Hepatocyte (in vitro differentiated cells): Measurements from ENCODE around the gene NLRX1. TPM values are rescaled to one million over a fixed set of nuclear protein-coding genes. Genes with fewer than 3 reads are reported as not detected.
A peak's percentile ranks its signal among the peaks of the same experiment; 100 is the strongest.

ENCODE experiments used
- DNase-seq: peaks from one replicate; pipeline ENCODE4 v3.0.0-alpha.2; 2016; ENCODE audit warnings: low spot score
- H2AFZ ChIP-seq: fragments of 200-600 bp; sonication (generic); 2 replicates; pipeline ENCODE4 v1.6.0; 2016; ENCODE audit warnings: antibody characterized with exemption, mild to moderate bottlenecking
- H3K27ac ChIP-seq: fragments of 200-600 bp; sonication (generic); 2 replicates; pipeline ENCODE4 v1.5.1; 2016; ENCODE audit warnings: mild to moderate bottlenecking
- H3K27me3 ChIP-seq: fragments of 200-600 bp; sonication (generic); 2 replicates; pipeline ENCODE4 v1.6.1; 2016
- H3K36me3 ChIP-seq: fragments of 200-600 bp; sonication (generic); replicated peaks from 2 replicates; pipeline ENCODE4 v1.5.1; 2016; ENCODE audit warnings: low read depth; ENCODE audit not compliant: insufficient read depth
- H3K4me1 ChIP-seq: fragments of 200-600 bp; sonication (generic); 2 replicates; pipeline ENCODE4 v1.5.1; 2016; ENCODE audit warnings: mild to moderate bottlenecking, moderate library complexity; ENCODE audit not compliant: insufficient read depth
- H3K4me2 ChIP-seq: fragments of 200-600 bp; sonication (generic); 2 replicates; pipeline ENCODE4 v1.6.0; 2016
- H3K4me3 ChIP-seq: fragments of 200-600 bp; sonication (generic); 2 replicates; pipeline ENCODE4 v1.5.1; 2016; ENCODE audit warnings: mild to moderate bottlenecking
- H3K79me2 ChIP-seq: fragments of 200-600 bp; sonication (generic); 2 replicates; pipeline ENCODE4 v1.6.0; 2017; ENCODE audit warnings: mild to moderate bottlenecking
- H3K9me2 ChIP-seq: fragments of 200-600 bp; sonication (generic); replicated peaks from 2 replicates; pipeline ENCODE4 v1.6.0; 2017; ENCODE audit warnings: mild to moderate bottlenecking; ENCODE audit not compliant: insufficient read depth
- H3K9me3 ChIP-seq: fragments of 200-600 bp; sonication (generic); 2 replicates; pipeline ENCODE4 v1.5.1; 2016; ENCODE audit warnings: low read depth, mild to moderate bottlenecking
- H4K20me1 ChIP-seq: fragments of 200-600 bp; sonication (generic); 2 replicates; pipeline ENCODE4 v1.6.0; 2016; ENCODE audit warnings: mild to moderate bottlenecking; ENCODE audit not compliant: insufficient read depth, poor library complexity, severe bottlenecking
- EZH2 ChIP-seq: fragments of 200-600 bp; sonication (generic); IDR thresholded peaks from 2 replicates; pipeline ENCODE4 v1.6.1; 2016; ENCODE audit warnings: antibody characterized with exemption, mild to moderate bottlenecking, borderline replicate concordance
- EZH2phosphoT487 ChIP-seq: fragments of 200-600 bp; sonication (generic); IDR thresholded peaks from one replicate; pipeline ENCODE4 v1.6.1; 2018; ENCODE audit warnings: antibody characterized with exemption, mild to moderate bottlenecking, low read depth, moderate library complexity; ENCODE audit not compliant: unreplicated experiment, severe bottlenecking
- WGBS: methylation state at CpG from one replicate; pipeline ENCODE4 v1.1.6; 2016; ENCODE audit warnings: low lambda C conversion rate; ENCODE audit errors: missing lambda C conversion rate; 5-methylcytosine and 5-hydroxymethylcytosine counted together
- polyA plus RNA-seq: library from polyadenylated mRNA; unstranded; fragments of >200 nt; fragmentation: Nextera tagmentation; extraction: Ambion mirVana; gene quantifications from 2 replicates; pipeline ENCODE4 v1.2.1, GENCODE V29; 2016
- total RNA-seq: library from RNA; depleted of rRNA; stranded (reverse); fragments of >200 nt; gene quantifications from 2 replicates; pipeline ENCODE4 v1.2.3, GENCODE V29; 2014
- TF ChIP-seq, protein P1 (sequence below): fragments of 200-600 bp; sonication (generic); IDR thresholded peaks from 2 replicates; pipeline ENCODE4 v1.5.1; 2016; ENCODE audit warnings: antibody characterized with exemption, mild to moderate bottlenecking; ENCODE audit not compliant: poor library complexity

Gene NLRX1
- total and polyA plus RNA-seq, 2 experiments from 2014 or later, result 9.4 to 13.3 TPM

DNA sequence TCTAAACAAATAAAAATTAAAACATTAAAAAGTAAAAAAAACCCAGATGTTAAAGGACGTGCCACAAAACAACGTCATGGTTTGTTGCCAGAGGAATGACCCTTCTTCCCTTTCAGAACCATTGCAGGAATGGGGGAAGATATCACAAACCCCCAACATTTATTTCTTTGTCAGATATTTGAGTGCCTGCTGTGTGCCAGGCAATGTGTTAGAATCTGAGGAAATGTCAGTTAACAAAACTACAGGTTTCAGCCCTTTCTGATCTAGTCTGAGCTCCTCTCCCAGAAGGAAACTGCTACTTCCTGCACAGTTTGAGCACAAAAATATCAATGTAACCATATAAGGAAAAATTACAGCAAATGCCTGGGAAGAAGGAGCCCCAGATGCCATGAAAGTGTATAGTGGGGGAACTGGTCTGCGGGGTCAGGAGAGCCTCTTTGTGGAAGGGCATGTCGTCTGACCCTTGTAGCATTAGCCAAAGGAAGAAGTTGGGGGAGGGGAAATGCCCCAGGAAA lies 9.7 kb downstream of the NLRX1 start:
- H3K4me3 ChIP-seq, result no peak overlapping the region
- H3K27me3 ChIP-seq, result no peaks in the 10 kb centered on the region
- no peaks in the 10 kb centered on the region for H3K36me3 ChIP-seq
- H2AFZ ChIP-seq, result no peak overlapping the region
- WGBS, result 86% methylated on average over 4 of the region's 4 CpGs
- no peaks in the 10 kb centered on the region for H4K20me1 ChIP-seq
- H3K4me1 ChIP-seq, result no peaks in the 10 kb centered on the region
- no peaks in the 10 kb centered on the region for H3K9me2 ChIP-seq
- no peak overlapping the region for H3K27ac ChIP-seq
- no peak overlapping the region for H3K4me2 ChIP-seq
- no peak for TF ChIP-seq EZH2phosphoT487
- TF ChIP-seq EZH2, result no peak
- TF ChIP-seq, protein P1, sequence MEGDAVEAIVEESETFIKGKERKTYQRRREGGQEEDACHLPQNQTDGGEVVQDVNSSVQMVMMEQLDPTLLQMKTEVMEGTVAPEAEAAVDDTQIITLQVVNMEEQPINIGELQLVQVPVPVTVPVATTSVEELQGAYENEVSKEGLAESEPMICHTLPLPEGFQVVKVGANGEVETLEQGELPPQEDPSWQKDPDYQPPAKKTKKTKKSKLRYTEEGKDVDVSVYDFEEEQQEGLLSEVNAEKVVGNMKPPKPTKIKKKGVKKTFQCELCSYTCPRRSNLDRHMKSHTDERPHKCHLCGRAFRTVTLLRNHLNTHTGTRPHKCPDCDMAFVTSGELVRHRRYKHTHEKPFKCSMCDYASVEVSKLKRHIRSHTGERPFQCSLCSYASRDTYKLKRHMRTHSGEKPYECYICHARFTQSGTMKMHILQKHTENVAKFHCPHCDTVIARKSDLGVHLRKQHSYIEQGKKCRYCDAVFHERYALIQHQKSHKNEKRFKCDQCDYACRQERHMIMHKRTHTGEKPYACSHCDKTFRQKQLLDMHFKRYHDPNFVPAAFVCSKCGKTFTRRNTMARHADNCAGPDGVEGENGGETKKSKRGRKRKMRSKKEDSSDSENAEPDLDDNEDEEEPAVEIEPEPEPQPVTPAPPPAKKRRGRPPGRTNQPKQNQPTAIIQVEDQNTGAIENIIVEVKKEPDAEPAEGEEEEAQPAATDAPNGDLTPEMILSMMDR, result no peak
- no peaks in the 10 kb centered on the region for H3K79me2 ChIP-seq
- no peaks in the 10 kb centered on the region for H3K9me3 ChIP-seq
- no peak for DNase-seq

DNA sequence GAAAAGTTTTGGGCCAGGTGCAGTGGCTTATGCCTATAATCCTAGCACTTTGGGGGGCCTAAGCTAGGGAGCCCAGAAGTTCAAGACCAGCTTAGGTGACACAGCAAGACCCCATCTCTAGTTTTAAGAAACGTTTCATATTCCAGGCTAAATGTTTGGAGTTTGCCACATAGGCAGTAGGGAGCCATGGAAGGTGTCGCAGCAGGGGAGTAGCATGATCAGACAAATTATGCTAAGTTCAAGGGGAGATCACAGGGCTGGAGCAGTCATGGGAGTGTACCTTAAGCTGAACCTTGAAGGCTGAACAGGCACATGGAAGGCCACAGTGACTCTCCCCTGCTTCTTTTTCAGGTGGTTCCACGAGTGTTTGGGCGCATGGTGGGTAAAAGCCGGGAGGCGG lies 10.8 kb downstream of the NLRX1 start:
- no peaks in the 10 kb centered on the region for H3K4me1 ChIP-seq
- no peaks in the 10 kb centered on the region for H3K27me3 ChIP-seq
- H3K4me2 ChIP-seq, result no peak overlapping the region
- H4K20me1 ChIP-seq, result no peaks in the 10 kb centered on the region
- H3K9me2 ChIP-seq, result no peaks in the 10 kb centered on the region
- H3K4me3 ChIP-seq, result no peak overlapping the region
- WGBS, result 92% methylated on average over 6 of the region's 6 CpGs
- TF ChIP-seq, protein P1, result no peak
- no peak for TF ChIP-seq EZH2
- no peak for TF ChIP-seq EZH2phosphoT487
- DNase-seq, result no peak
- no peak overlapping the region for H3K27ac ChIP-seq
- no peaks in the 10 kb centered on the region for H3K79me2 ChIP-seq
- H2AFZ ChIP-seq, result no peak overlapping the region
- no peaks in the 10 kb centered on the region for H3K9me3 ChIP-seq
- no peaks in the 10 kb centered on the region for H3K36me3 ChIP-seq

DNA sequence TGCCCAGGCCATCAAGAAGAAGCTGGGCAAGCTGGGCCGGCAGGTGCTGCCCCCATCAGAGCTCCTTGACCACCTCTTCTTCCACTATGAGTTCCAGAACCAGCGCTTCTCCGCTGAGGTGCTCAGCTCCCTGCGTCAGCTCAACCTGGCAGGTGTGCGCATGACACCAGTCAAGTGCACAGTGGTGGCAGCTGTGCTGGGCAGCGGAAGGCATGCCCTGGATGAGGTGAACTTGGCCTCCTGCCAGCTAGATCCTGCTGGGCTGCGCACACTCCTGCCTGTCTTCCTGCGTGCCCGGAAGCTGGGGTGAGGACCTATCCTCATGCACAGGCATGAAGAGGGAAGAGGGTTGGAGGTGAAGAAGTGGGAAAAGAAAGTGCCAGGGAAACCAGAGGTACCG lies 11.5 kb downstream of the NLRX1 start:
- no peaks in the 10 kb centered on the region for H3K9me2 ChIP-seq
- H3K27ac ChIP-seq, result no peak overlapping the region
- TF ChIP-seq EZH2phosphoT487 (no peak), EZH2 (no peak)
- TF ChIP-seq, protein P1, result no peak
- H3K9me3 ChIP-seq, result no peaks in the 10 kb centered on the region
- no peaks in the 10 kb centered on the region for H3K4me1 ChIP-seq
- no peak overlapping the region for H3K4me3 ChIP-seq
- H3K36me3 ChIP-seq, result no peaks in the 10 kb centered on the region
- H4K20me1 ChIP-seq, result no peaks in the 10 kb centered on the region
- H3K4me2 ChIP-seq, result no peak overlapping the region
- no peaks in the 10 kb centered on the region for H3K27me3 ChIP-seq
- 99% methylated on average over 10 of the region's 10 CpGs for WGBS
- DNase-seq, result peak; percentile 5
- H2AFZ ChIP-seq, result no peak overlapping the region
- no peaks in the 10 kb centered on the region for H3K79me2 ChIP-seq
